ENCODE results near the gene RYR3.

DNA sequence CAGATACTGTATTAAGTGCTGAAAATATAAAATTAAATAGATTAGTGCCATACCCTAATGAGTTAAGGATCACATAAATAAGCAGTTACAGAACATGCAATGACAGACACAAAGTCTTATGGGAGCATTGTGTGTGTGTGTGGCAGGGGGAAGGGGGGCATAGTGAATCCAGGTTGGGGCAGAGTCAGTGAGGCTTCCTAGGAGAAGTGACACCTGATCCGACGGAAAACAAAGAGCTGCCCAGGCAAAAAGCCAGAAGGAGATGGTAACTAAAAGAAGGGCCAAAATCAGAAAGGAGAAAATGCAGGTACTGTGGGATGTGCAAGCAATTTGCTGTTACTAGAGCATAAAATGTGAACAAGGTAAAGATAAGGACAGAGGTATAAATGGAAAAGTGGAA, 577.4 kb downstream of the RYR3 start:
- TF ChIP-seq, protein P1, sequence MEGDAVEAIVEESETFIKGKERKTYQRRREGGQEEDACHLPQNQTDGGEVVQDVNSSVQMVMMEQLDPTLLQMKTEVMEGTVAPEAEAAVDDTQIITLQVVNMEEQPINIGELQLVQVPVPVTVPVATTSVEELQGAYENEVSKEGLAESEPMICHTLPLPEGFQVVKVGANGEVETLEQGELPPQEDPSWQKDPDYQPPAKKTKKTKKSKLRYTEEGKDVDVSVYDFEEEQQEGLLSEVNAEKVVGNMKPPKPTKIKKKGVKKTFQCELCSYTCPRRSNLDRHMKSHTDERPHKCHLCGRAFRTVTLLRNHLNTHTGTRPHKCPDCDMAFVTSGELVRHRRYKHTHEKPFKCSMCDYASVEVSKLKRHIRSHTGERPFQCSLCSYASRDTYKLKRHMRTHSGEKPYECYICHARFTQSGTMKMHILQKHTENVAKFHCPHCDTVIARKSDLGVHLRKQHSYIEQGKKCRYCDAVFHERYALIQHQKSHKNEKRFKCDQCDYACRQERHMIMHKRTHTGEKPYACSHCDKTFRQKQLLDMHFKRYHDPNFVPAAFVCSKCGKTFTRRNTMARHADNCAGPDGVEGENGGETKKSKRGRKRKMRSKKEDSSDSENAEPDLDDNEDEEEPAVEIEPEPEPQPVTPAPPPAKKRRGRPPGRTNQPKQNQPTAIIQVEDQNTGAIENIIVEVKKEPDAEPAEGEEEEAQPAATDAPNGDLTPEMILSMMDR (conservative IDR thresholded peaks at IDR 0.05; ENCODE audit: low read length): no peak
- TF ChIP-seq EZH2phosphoT487 (IDR thresholded peaks at IDR 0.05; ENCODE audit: borderline replicate concordance, low read depth, low read length): no peak

All from OCI-LY7 (cell line).